ENCODE data around the gene MS4A8. TPM values are rescaled to one million over a fixed set of nuclear protein-coding genes. Genes with fewer than 3 reads are reported as not detected.
"Not testable (repeated sequence)": the region's sequence is repeated elsewhere in the genome, so short reads cannot be mapped to it uniquely, and the experiment has no call there.

The MS4A8 gene
- total RNA-seq, 1 experiment from 2014 or later, result not detected

DNA sequence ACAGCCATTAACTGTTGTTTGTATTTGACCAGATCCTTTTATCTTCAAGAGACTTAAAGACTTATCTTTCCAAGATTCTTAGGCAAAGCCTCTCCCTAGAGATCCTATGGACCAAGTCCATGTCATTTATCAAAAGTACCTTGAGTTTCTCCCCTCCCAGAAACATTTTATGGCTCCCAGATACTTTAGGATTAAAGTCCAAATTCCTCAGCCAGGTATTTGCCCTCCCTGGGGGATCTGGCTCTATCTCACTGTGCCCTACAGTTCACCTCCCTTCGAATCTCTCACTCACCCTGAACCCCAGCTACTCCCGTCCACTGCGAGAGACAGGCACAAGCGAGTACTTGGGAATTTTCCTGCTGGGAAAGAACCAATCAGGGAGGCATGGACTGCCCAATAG, 11.9 kb downstream of the MS4A8 start:
- Mint-ChIP-seq H3K36me3 (no peaks in the 10 kb centered on the region), H3K4me1 (0 out of 2 replicates have a peak, but pooled peaks cover 3% of the 10 kb centered on the region), H3K4me3 (no peak overlapping the region), H3K27me3 (ENCODE audit: low read depth) (no peaks in the 10 kb centered on the region; the same call in 1 of the 2 replicates), H3K9me3 (no peaks in the 10 kb centered on the region), H3K27ac (no peak overlapping the region)
- ATAC-seq, result no peak
- TF ChIP-seq GABPB1 (CRISPR knock-in tag; IDR thresholded peaks at IDR 0.05), result no peak
- TF ChIP-seq MXD4 (CRISPR knock-in tag; IDR thresholded peaks at IDR 0.05; ENCODE audit: borderline replicate concordance), result no peak
- TF ChIP-seq, protein P1, sequence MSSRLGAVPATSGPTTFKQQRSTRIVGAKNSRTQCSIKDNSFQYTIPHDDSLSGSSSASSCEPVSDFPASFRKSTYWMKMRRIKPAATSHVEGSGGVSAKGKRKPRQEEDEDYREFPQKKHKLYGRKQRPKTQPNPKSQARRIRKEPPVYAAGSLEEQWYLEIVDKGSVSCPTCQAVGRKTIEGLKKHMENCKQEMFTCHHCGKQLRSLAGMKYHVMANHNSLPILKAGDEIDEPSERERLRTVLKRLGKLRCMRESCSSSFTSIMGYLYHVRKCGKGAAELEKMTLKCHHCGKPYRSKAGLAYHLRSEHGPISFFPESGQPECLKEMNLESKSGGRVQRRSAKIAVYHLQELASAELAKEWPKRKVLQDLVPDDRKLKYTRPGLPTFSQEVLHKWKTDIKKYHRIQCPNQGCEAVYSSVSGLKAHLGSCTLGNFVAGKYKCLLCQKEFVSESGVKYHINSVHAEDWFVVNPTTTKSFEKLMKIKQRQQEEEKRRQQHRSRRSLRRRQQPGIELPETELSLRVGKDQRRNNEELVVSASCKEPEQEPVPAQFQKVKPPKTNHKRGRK (CRISPR knock-in tag; IDR thresholded peaks at IDR 0.05; ENCODE audit: borderline replicate concordance), result no peak
- TF ChIP-seq TEAD4 (CRISPR knock-in tag; IDR thresholded peaks at IDR 0.05), result no peak
- TF ChIP-seq, protein P2, sequence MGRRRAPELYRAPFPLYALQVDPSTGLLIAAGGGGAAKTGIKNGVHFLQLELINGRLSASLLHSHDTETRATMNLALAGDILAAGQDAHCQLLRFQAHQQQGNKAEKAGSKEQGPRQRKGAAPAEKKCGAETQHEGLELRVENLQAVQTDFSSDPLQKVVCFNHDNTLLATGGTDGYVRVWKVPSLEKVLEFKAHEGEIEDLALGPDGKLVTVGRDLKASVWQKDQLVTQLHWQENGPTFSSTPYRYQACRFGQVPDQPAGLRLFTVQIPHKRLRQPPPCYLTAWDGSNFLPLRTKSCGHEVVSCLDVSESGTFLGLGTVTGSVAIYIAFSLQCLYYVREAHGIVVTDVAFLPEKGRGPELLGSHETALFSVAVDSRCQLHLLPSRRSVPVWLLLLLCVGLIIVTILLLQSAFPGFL (CRISPR knock-in tag; IDR thresholded peaks at IDR 0.05; ENCODE audit: borderline replicate concordance), result no peak
- TF ChIP-seq HMGA2 (CRISPR knock-in tag; IDR thresholded peaks at IDR 0.05), result no peak
- TF ChIP-seq, protein P3, sequence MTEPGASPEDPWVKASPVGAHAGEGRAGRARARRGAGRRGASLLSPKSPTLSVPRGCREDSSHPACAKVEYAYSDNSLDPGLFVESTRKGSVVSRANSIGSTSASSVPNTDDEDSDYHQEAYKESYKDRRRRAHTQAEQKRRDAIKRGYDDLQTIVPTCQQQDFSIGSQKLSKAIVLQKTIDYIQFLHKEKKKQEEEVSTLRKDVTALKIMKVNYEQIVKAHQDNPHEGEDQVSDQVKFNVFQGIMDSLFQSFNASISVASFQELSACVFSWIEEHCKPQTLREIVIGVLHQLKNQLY (CRISPR knock-in tag; IDR thresholded peaks at IDR 0.05), result no peak
- ChIA-PET POLR2A (no interaction called here), CTCF (interaction anchor here (1.3 to 2.6 kb wide), 2 partner anchors 45 to 52 kb away, joined by 6 to 14 read pairs; partner anchors contain the start of gene MS4A15)
- no peak for DNase-seq (ENCODE audit: low spot score)

DNA sequence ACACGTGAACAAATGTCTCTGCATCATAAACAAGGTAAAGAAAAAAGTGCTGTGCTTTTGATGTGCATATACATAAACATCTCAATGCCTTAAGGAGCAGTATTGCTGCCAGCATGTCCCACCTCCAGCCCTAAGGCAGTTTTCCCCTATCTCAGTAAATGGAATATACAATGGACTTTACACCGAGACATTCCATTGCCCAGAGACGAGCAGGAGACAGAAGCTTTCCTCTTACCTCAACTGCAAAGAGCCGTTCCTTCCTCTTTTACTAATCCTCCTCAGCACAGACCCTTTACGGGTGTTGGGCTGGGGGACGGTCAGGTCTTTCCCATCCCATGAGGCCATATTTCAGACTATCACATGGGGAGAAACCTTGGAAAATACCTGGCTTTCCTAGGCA, 14.0 kb downstream of the MS4A8 start:
- DNase-seq (ENCODE audit: low spot score); H3K4me3 Mint-ChIP-seq; H3K27ac Mint-ChIP-seq; H3K27me3 Mint-ChIP-seq (ENCODE audit: low read depth); POLR2A ChIA-PET; ATAC-seq; H3K36me3 Mint-ChIP-seq; H3K4me1 Mint-ChIP-seq: not testable (repeated sequence)
- CTCF ChIA-PET, result interaction anchor here (1.8 kb wide), 1 partner anchor 49 kb away, joined by 5 read pairs; no protein-coding TSS in a partner anchor
- H3K9me3 Mint-ChIP-seq, result peaks cover 13% of the 10 kb centered on the region

DNA sequence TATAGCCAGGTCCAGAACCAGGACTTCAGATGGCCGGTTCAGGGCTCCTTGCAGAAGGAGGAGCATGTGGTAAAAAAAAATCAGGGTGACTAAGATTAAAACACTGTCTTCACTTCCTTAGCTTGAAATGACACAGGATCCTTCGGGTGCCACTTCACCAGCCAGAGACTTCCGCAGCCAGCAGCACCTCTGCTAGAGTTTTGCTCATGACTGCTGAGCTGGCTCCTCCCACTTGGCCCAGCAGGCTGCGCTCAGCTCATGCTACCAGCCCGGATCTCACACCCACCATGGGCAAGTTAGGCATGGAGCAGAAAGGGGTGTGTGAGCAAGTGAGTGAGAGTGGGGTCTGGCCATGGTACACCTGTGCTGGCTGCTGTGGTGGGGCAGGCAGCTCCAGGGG, 18.5 kb downstream of the MS4A8 start:
- H3K4me3 Mint-ChIP-seq, result no peak overlapping the region
- no peak for TF ChIP-seq ZNF263 (CRISPR knock-in tag; IDR thresholded peaks at IDR 0.05; ENCODE audit: low read depth)
- CTCF ChIA-PET, result interaction anchor here (1.5 kb wide), 3 partner anchors 10 to 45 kb away, joined by 3 to 5 read pairs (median 4); no protein-coding TSS in a partner anchor
- ATAC-seq (no peak), DNase-seq (ENCODE audit: low spot score) (no peak)
- peaks cover 12% of the 10 kb centered on the region; the same call in 1 of the 2 replicates for H3K27me3 Mint-ChIP-seq (ENCODE audit: low read depth)
- H3K36me3 Mint-ChIP-seq, result peaks cover 3% of the 10 kb centered on the region; the same call in 1 of the 2 replicates
- H3K27ac Mint-ChIP-seq, result no peak overlapping the region
- H3K4me1 Mint-ChIP-seq, result 0 out of 2 replicates have a peak, but pooled peaks cover 2% of the 10 kb centered on the region
- H3K9me3 Mint-ChIP-seq, result peaks cover 30% of the 10 kb centered on the region
- POLR2A ChIA-PET, result no interaction called here

DNA sequence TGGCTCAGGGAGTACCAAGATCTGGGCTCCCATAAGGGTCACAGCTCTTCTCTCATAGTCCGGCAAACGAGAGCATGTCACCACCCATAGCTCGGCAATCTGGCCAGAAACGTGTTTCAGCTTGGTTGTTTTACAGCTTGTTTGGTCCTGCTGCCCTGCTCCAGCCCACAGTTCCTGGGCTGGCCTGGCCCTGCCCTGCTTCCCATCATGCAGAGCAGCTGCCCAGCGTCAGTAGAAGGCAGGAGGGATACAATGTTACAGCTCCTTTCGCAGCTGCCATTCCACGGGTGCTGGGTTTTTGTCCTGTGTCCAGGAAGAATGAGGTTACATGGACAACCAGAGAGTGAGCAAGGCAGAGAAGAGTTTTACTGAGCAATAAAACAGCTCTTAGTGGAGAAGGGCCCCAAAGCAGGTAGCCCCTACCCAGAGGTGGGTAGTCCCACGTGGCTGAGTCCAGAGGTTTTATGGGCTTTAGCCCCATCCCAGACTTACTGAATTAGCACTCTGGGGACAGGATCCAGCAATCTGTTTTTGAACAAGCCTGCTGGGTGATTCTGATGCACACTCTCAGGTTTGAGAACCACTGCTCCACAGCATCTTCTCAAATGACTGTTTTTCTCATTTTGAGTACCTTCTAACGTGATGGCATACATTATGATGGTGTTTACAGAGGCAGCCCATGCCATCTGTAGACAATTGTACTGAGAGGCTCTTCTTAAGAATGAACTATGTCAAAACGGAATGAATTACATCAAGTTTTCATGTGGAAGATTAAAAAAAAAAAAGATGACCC, 19.3 kb downstream of the MS4A8 start:
- no peak for DNase-seq (ENCODE audit: low spot score)
- no peak overlapping the region for H3K4me3 Mint-ChIP-seq
- H3K9me3 Mint-ChIP-seq, result peaks cover 30% of the 10 kb centered on the region
- no peak for ATAC-seq
- no peak overlapping the region for H3K27ac Mint-ChIP-seq
- peaks cover 3% of the 10 kb centered on the region; the same call in 1 of the 2 replicates for H3K36me3 Mint-ChIP-seq
- peaks cover 12% of the 10 kb centered on the region; the same call in 1 of the 2 replicates for H3K27me3 Mint-ChIP-seq (ENCODE audit: low read depth)
- POLR2A ChIA-PET, result no interaction called here
- CTCF ChIA-PET, result interaction anchor here (1.5 kb wide), 2 partner anchors 11 to 44 kb away, joined by 4 to 5 read pairs; no protein-coding TSS in a partner anchor
- no peaks in the 10 kb centered on the region for H3K4me1 Mint-ChIP-seq
- TF ChIP-seq ZNF219 (CRISPR knock-in tag; IDR thresholded peaks at IDR 0.05; ENCODE audit: borderline replicate concordance) (no peak), SMAD4 (CRISPR knock-in tag; IDR thresholded peaks at IDR 0.05) (no peak), EMX1 (CRISPR knock-in tag; IDR thresholded peaks at IDR 0.05) (no peak), ESRRA (CRISPR knock-in tag; IDR thresholded peaks at IDR 0.05; ENCODE audit: borderline replicate concordance) (no peak), MXD4 (CRISPR knock-in tag; IDR thresholded peaks at IDR 0.05; ENCODE audit: borderline replicate concordance) (no peak)
- TF ChIP-seq, protein P4, sequence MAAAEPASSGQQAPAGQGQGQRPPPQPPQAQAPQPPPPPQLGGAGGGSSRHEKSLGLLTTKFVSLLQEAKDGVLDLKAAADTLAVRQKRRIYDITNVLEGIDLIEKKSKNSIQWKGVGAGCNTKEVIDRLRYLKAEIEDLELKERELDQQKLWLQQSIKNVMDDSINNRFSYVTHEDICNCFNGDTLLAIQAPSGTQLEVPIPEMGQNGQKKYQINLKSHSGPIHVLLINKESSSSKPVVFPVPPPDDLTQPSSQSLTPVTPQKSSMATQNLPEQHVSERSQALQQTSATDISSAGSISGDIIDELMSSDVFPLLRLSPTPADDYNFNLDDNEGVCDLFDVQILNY (CRISPR knock-in tag; IDR thresholded peaks at IDR 0.05), result no peak
- TF ChIP-seq, protein P5, sequence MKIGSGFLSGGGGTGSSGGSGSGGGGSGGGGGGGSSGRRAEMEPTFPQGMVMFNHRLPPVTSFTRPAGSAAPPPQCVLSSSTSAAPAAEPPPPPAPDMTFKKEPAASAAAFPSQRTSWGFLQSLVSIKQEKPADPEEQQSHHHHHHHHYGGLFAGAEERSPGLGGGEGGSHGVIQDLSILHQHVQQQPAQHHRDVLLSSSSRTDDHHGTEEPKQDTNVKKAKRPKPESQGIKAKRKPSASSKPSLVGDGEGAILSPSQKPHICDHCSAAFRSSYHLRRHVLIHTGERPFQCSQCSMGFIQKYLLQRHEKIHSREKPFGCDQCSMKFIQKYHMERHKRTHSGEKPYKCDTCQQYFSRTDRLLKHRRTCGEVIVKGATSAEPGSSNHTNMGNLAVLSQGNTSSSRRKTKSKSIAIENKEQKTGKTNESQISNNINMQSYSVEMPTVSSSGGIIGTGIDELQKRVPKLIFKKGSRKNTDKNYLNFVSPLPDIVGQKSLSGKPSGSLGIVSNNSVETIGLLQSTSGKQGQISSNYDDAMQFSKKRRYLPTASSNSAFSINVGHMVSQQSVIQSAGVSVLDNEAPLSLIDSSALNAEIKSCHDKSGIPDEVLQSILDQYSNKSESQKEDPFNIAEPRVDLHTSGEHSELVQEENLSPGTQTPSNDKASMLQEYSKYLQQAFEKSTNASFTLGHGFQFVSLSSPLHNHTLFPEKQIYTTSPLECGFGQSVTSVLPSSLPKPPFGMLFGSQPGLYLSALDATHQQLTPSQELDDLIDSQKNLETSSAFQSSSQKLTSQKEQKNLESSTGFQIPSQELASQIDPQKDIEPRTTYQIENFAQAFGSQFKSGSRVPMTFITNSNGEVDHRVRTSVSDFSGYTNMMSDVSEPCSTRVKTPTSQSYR (CRISPR knock-in tag; IDR thresholded peaks at IDR 0.05), result no peak
- TF ChIP-seq, protein P6, sequence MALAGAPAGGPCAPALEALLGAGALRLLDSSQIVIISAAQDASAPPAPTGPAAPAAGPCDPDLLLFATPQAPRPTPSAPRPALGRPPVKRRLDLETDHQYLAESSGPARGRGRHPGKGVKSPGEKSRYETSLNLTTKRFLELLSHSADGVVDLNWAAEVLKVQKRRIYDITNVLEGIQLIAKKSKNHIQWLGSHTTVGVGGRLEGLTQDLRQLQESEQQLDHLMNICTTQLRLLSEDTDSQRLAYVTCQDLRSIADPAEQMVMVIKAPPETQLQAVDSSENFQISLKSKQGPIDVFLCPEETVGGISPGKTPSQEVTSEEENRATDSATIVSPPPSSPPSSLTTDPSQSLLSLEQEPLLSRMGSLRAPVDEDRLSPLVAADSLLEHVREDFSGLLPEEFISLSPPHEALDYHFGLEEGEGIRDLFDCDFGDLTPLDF (CRISPR knock-in tag; IDR thresholded peaks at IDR 0.05), result no peak
- TF ChIP-seq, protein P7, sequence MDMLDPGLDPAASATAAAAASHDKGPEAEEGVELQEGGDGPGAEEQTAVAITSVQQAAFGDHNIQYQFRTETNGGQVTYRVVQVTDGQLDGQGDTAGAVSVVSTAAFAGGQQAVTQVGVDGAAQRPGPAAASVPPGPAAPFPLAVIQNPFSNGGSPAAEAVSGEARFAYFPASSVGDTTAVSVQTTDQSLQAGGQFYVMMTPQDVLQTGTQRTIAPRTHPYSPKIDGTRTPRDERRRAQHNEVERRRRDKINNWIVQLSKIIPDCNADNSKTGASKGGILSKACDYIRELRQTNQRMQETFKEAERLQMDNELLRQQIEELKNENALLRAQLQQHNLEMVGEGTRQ (CRISPR knock-in tag; IDR thresholded peaks at IDR 0.05), result no peak
- TF ChIP-seq, protein P8, sequence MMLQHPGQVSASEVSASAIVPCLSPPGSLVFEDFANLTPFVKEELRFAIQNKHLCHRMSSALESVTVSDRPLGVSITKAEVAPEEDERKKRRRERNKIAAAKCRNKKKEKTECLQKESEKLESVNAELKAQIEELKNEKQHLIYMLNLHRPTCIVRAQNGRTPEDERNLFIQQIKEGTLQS (CRISPR knock-in tag; conservative IDR thresholded peaks at IDR 0.05), result no peak
